T-helper 2 cell (primary cell): ENCODE data around the gene ADAMTS4.
"Not testable (repeated sequence)": the region's sequence is repeated elsewhere in the genome, so short reads cannot be mapped to it uniquely, and the experiment has no call there.

Experiments used
- DNase-seq, 5 experiments: peaks; one replicate each; pipeline versions ENCODE4 v3.0.0 to v3.0.0-alpha.2; 2012 to 2022
- total RNA-seq, 2 donors: gene quantifications; one replicate each; lab custom pipeline; 2026; lab: John Stamatoyannopoulos, UW

The ADAMTS4 gene
- 0.31 to 4.1 reads per million in 2 donors for total RNA-seq

- no peak for DNase-seq
Measured at GRCh38 chr1:161198897-161199431, at the start of gene ADAMTS4. Gene ADAMTS4, minus strand, starts transcription at chr1:161199054. Its CDS starts 427 bp downstream, at chr1:161198627.

DNA sequence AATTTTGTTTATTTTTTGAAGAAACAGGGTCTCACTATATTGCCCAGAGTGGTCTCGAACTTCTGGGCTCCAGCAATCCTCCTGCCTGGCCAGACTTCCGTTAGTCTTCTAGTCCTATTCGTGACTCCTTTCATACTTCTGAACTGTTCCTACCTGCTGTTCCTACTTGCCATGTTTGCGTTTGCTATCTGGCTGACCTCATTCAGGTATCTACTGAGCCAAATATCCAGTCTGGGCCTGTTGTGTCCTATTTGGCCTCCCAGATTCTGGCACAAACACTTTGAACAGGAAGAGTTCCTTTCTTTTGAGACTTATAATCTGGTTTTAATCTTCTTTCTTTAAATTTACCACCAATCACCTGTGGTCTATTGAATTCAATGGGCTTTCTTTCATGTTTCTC, 46.0 kb upstream of the ADAMTS4 start:
- DNase-seq, result no peak

- no peak for DNase-seq
Measured at GRCh38 chr1:161242313-161242712, 43.5 kb upstream of the ADAMTS4 start.

DNA sequence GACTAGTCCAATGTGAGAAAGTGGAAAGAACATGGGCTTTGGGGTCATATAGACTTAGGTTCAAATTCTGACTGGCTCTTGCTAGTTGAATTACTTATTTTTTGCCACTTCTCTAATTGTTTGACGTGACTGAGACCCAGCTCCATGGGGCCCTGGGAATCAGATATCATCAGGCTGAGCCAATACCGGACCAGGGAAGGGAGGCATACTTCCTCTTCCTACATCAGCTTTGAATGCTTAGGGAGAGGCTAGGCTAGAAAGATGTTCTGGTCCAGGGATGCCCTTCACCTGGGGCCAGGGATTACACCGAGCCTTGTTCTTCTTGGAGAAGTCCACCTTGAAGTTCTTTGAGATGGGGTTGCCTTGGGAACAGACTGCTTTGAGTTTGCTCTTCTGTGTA, 42.8 kb upstream of the ADAMTS4 start:
- DNase-seq, result no peak

- no peak for DNase-seq
Measured at GRCh38 chr1:161238039-161238473, 39.2 kb upstream of the ADAMTS4 start, which contains the start of gene NR1I3. Gene NR1I3, minus strand, starts transcription at chr1:161238203. Its CDS starts 1,638 bp downstream, at chr1:161236565.

DNA sequence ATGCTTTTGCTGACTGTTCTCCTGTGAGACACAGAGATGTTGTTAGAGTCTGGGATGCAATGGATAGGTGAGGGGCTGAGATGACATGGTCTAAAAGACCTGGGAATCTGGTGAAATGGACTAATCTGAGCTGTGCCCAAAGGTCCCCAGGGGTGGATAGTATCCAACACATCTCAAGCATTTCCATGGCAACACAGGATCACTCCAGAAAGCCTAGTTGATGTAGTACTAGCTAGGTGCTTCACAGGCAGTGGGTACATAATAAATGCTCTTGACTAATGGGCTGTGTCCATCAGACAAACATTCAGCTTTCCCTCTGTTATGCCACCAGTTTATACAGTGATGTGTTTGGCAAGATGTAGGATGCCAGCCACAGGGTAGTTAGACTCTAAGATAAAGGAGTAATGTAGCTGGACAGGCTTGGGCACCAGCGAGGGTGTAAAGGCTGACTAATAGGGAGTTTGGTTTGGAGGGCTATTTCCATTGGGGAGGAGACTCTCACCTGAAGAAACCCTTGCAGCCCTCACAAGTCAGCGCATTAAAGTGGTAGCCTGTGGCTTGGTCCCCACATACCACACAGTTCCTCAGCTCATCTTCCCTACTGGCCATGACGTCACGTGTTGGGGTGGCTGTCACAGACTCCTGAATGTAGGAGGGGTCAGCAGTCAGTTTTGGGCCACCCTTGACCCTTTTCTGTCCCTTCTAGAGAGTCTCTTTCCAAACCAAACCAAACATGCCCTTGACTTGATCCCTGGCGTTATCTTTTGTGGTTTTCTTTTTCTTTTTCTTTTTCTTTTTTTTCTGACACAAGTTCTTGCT, 37.3 kb upstream of the ADAMTS4 start:
- DNase-seq, result no peak

- DNase-seq, result no peak
Measured at GRCh38 chr1:161233102-161233501, 34.2 kb upstream of the ADAMTS4 start.

- no peak for DNase-seq
Measured at GRCh38 chr1:161230762-161231161, 31.9 kb upstream of the ADAMTS4 start.

DNA sequence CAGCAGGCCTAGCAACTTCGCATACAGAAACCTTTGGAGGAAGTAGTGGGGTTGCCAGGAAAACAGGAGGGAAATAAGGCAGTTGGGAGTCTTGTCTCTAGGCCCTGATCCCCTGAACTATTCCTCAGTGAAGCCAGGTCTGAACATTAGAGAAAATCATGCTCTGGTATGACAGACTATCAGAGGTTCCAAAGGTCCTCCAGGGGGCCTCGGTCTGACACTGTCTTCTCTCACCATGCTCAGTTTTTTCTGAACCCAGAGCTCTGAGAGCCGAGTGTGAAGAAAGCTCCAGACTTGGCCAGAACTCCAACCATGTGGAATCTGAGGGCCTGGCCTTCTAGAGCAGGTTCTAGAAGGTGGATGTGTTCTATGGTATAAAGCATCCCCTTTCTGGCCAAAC, 31.0 kb upstream of the ADAMTS4 start:
- peak in 1 of 5 experiments; percentile 10 for DNase-seq

GRCh38 chr1:161228032-161228431, 29.2 kb upstream of the ADAMTS4 start:
- no peak for DNase-seq

DNA sequence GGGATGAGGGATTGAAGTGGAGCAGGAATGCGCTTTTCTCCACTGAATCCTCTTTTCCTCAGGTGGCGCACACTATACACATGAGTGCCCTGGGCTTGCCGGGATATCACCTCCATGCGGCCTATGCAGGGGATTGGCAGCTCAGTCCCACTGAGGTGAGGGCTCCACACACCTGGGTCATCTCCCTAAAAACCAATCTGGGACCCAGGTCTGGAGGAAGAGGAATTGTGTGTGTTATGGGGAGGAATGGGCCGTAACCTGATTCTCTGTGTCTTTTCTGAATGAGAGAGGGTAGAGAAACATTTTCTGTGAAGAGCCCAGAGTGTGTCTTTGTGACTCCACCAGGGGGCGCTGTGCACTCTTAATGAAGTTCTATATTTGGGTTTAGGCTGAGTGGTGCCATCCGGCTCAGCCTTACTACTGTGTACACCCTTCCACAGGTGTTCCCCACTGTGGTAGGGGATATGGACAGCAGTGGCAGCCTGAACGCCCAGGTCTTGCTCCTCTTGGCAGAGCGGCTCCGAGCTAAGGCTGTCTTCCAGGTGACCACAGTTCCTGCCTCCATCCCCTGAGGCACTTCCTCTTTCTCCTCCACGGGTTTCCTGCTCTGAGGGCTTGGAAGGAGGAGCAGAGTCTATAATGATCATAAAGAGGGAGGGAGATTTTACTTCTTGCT, 28.5 kb upstream of the ADAMTS4 start:
- peak; percentile 63 to 85 (median 81) for DNase-seq

DNA sequence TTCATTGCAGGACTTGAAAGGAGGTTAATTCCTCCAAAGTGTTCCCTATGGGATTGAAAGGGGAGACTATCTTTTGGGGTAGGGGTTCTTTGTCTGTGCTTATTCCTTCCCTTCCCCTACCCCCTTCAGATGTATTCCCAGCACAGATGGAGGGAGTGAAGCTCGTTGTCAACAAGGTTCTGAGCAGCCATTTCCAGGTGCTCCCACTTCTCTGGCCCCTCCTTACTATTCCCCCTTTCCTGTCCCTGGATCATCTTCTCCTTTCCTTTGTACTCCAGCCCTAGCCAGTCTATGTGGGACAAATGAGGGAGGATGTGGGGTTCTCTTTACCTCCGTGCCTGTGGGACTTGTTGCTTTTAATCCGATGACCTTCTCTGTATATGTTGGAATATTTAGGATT, 27.9 kb upstream of the ADAMTS4 start:
- DNase-seq, result no peak

- no peak for DNase-seq
Measured at GRCh38 chr1:161226320-161226711, 27.5 kb upstream of the ADAMTS4 start.

GRCh38 chr1:161225534-161226319, 26.9 kb upstream of the ADAMTS4 start, which contains the start of gene TOMM40L:
Gene TOMM40L, plus strand, starts transcription at chr1:161226060. Its CDS starts 430 bp downstream, at chr1:161226490.
- peak; percentile 62 to 100 (median 81) for DNase-seq

DNA sequence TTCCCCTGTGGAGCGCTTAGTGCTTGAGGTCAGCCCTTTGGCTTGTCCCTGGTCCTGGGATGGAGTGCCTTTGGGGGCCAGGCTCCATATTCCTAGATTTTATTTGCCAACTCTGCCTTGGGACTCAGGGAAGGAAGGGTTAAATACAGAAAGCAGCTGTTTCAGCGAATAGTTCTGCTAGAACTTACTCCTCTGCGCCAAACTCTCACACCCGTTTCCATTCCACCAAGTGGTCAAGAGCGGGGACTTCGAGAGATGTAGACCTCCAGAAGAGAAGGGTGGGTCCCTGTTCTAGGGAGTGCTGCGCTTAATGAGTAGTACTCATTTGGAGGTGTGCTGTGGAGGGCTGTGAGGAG, 26.3 kb upstream of the ADAMTS4 start:
- DNase-seq, result no peak

DNA sequence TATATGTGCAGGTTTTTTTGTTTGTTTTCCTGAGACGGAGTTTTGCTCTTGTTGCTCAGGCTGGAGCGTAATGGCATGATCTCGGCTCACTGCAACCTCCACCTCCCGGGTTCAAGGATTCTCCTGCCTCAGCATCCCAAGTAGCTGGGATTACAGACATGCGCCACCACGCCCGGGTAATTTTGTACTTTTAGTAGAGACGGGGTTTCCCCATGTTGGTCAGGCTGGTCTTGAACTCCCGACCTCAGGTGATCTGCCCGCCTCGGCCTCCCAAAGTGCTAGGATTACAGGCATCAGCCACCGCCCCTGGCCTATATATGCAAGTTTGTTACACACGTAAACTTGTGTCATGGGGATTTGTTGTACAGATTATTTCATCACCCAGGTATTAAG, 25.8 kb upstream of the ADAMTS4 start:
- not testable (repeated sequence) for DNase-seq

DNA sequence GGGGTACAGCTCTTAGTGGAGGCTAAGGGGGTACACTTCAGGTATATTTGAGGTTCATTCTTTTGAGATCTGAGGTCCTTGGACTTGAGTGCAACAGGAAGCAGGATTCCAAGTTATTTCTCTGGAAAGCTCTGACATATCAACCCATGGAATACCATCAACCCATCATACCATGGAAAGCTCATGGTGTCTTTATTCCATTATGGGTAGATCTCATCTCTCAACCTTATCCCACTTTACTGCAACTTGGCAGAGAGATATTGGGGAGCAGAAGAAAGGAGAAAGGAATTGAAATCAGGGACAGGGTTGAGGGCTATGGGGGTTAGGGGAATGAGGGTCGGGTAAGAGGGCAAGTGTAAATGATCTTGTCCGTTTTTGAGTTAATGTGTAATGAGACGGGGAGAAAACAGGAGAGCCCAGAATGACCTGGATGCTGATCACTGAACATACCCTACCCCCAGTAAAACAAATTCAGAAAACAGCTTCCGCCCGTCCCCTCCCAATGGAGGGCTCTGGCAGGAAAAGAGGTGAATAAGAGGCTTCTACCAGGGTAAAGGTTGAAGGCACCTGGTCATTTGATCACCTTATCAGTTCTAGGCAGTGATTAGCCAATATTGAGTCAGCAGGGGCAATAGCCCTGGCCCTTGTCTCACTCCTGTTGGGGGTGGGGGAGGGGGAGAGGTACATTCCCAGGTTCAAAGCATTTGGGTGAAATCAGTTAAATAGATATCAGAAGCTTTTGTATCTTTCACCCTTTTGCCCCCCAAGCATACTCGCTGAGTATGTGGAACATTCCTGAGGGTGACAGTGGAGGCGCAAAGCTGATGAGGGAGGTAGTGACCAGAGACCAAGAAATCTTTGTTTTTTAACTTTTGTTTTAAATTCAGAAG, 25.2 kb upstream of the ADAMTS4 start:
- no peak for DNase-seq

- no peak for DNase-seq
Measured at GRCh38 chr1:161222175-161223019, 23.5 kb upstream of the ADAMTS4 start.

- DNase-seq, result no peak
Measured at GRCh38 chr1:161220002-161220401, 21.1 kb upstream of the ADAMTS4 start.

DNA sequence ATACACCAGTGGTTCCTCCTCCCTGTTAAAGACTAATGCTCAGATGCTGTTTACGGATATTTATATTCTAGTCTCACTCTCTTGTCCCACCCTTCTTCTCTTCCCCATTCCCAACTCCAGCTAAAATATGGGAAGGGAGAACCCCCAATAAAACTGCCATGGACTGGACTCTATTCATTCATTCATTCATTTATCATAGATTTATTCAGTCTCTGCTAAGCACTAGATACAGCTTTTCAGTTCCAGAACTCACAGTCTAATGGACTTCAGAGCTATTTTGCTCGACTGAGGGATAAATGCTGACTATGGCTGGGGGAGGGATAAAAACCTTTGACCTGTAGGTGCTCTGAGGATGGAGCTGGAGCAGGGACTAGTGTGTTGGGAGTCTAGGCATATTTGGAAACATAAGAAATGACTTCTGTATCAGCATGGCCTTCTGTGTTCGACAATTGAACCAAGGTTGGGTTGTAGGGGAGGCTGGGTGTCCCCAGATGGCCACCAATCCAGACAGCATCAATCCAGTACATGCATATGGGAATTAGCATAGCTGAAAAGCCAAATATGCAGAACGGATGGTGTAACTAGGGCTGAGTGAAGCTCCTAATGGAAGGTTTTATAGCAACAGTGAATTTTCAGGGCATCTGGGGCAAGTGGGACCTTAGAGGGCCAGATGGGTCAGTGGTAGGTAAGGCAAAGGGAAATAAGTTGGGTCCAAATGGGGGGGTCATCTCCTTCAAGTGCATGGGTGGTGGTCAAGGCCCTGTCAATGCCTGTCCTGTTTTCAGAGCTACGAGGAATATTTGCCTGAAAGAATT, 20.4 kb upstream of the ADAMTS4 start:
- no peak for DNase-seq
